NB4 (cell line): Measurements from ENCODE around the gene BIRC5.
"Not testable (repeated sequence)": the region's sequence is repeated elsewhere in the genome, so short reads cannot be mapped to it uniquely, and the experiment has no call there.

Experiments used
- DNase-seq: peaks from one replicate; pipeline ENCODE4 v3.0.0; 2010; ENCODE audit warnings: low read depth
- H3K4me3 ChIP-seq: one replicate; pipeline ENCODE4 v1.5.1; 2011; ENCODE audit warnings: mild to moderate bottlenecking, low read depth, low read length, moderate library complexity
- MYC ChIP-seq: IDR thresholded peaks from 2 replicates; pipeline ENCODE4 v1.6.1; 2011; ENCODE audit warnings: low read depth, low read length
- POLR2A ChIP-seq: IDR thresholded peaks from 2 replicates; pipeline ENCODE4 v1.6.1; 2011; ENCODE audit warnings: mild to moderate bottlenecking; ENCODE audit not compliant: insufficient read length; ENCODE audit errors: extremely low read depth
- TF ChIP-seq, protein P1 (sequence below): IDR thresholded peaks from 2 replicates; pipeline ENCODE4 v1.6.1; 2011; ENCODE audit warnings: low read depth, low read length
- TF ChIP-seq, protein P2 (sequence below): IDR thresholded peaks from one replicate; pipeline ENCODE4 v1.5.1; 2012; ENCODE audit warnings: low read depth, low read length

Gene BIRC5

DNA sequence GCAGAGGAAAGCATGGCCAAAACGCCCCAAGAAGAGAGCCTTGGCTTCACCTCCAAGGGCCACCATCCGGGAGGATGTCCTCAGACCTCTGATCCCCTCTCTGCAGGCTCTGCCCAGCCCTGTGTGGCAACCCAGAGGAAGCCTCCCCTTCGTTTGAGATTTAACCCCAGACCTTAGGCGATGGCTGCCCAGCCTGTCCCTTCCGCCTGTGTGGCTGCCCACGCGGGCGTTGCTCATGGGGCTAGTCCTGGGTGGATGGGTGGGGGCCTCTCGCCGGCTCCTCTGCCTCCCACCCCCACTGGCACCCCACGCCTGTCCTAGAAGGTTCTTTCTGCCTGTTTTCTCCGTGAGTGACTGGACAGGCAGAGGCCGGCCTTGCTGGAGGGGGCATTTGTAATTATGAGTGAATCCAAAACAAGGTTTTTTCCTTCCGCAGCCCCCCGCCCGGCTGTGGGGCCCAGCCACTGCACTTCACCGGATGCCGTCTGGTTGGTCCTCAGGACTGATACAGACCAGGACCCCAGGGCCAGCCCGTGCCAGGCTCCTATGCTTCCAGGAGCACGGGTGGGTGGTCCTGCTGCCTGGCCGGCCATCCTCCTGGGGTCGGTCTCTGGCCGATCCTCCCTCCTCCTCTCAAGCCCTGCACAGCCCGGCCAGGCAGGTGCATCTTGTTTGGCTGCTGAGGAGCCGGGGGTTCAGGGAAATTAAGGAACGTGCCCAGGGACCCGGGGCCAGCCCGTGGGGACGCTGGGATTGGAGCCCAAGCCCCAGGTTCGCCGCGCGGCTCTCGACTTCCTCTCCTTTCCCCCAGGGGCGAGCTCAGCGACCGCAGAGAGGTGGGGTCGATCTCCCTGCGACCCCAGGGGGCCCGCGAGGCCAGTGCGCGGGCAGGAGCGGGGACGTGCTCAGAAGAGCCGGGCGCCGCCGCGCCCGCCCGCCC lies 17.2 kb downstream of the BIRC5 start, which contains the start of gene TMEM235:
TMEM235 (plus strand) TSS at position 636 of the 940 bp plus-strand sequence. CDS start 393 bp downstream, outside the sequence.
- TF ChIP-seq, protein P1, sequence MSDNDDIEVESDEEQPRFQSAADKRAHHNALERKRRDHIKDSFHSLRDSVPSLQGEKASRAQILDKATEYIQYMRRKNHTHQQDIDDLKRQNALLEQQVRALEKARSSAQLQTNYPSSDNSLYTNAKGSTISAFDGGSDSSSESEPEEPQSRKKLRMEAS, result no peak
- TF ChIP-seq MYC, result no peak
- no peak for TF ChIP-seq POLR2A
- TF ChIP-seq, protein P2, sequence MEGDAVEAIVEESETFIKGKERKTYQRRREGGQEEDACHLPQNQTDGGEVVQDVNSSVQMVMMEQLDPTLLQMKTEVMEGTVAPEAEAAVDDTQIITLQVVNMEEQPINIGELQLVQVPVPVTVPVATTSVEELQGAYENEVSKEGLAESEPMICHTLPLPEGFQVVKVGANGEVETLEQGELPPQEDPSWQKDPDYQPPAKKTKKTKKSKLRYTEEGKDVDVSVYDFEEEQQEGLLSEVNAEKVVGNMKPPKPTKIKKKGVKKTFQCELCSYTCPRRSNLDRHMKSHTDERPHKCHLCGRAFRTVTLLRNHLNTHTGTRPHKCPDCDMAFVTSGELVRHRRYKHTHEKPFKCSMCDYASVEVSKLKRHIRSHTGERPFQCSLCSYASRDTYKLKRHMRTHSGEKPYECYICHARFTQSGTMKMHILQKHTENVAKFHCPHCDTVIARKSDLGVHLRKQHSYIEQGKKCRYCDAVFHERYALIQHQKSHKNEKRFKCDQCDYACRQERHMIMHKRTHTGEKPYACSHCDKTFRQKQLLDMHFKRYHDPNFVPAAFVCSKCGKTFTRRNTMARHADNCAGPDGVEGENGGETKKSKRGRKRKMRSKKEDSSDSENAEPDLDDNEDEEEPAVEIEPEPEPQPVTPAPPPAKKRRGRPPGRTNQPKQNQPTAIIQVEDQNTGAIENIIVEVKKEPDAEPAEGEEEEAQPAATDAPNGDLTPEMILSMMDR, result no peak
- no peak within 1 kb of the TSS for H3K4me3 ChIP-seq
- peak; percentile 59 for DNase-seq

GRCh38 chr17:78231991-78232858 lies 18.2 kb downstream of the BIRC5 start:
- DNase-seq, result peak; percentile 58
- no peak overlapping the region for H3K4me3 ChIP-seq
- TF ChIP-seq POLR2A (no peak), MYC (no peak)
- TF ChIP-seq, protein P2, result no peak
- TF ChIP-seq, protein P1, result no peak; the same call in 1 of the 2 replicates

GRCh38 chr17:78232859-78233173 lies 18.8 kb downstream of the BIRC5 start:
- DNase-seq, result no peak
- no peak for TF ChIP-seq MYC
- TF ChIP-seq, protein P1, result peak; percentile 51
- no peak overlapping the region for H3K4me3 ChIP-seq

DNA sequence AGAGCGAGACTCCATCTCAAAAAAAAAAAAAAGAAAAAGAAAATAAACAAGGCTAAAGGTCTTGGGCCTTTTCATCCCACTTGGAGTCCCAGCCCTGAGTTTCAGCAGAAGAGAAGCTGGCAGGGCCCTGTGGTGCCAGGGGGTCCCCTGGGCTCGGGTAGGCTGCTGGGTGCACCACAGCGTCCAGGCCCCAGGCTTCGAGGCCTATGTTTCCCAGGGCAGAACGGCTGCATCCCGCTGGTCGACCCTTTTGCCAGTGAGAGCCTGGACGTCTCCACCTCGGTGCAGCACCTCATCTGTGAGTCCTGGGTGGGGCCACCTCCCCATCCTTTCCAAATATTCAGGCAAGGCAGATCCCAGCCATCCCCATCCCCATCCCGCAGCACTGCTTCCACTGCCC lies 19.6 kb downstream of the BIRC5 start:
- H3K4me3 ChIP-seq, result no peak overlapping the region
- no peak for DNase-seq
- TF ChIP-seq POLR2A (no peak), MYC (no peak)
- TF ChIP-seq, protein P2, result no peak
- TF ChIP-seq, protein P1, result no peak

DNA sequence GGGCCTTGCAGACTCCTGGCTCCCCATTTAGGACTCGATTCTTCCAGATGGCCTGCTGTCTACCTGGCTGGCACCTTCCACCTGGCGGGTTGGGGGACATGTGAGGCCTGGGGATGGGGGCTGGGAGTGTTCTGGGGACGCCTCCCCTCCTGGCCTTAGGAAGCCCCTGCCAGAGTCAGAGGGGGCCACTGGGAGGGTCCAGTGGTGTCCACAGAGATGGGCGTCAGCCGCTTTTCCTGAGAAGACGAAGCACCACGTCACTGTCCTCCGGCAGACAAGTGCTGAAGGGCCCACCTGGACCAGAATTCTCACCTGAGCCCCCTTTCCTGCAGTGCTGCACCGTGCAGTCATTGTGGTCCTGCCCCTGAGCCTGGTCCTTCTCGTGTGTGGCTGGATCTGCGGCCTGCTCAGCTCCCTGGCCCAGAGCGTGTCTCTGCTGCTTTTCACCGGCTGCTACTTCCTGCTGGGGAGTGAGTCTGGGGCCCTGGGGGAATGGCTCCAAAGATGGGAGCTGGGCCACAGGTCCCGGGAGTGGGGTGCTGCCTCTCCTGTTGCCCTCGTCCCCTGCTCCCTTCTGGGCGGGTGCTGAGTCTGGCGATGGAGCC lies 20.3 kb downstream of the BIRC5 start:
- H3K4me3 ChIP-seq, result no peak overlapping the region
- no peak for DNase-seq
- TF ChIP-seq, protein P1, result no peak
- no peak for TF ChIP-seq POLR2A
- TF ChIP-seq, protein P2, result no peak
- no peak for TF ChIP-seq MYC

- not testable (repeated sequence) for H3K4me3 ChIP-seq, DNase-seq
Observed at GRCh38 chr17:78235022-78235421, 21.0 kb downstream of the BIRC5 start.
